NCI-H345 (cell line): ENCODE measurements around the gene LACTB.
"Not testable (repeated sequence)": the region's sequence is repeated elsewhere in the genome, so short reads cannot be mapped to it uniquely, and the experiment has no call there.

Experiments used
- DNase-seq: peaks from one replicate; lab custom pipeline; 2025; lab: John Stamatoyannopoulos, UW

The LACTB gene

DNA sequence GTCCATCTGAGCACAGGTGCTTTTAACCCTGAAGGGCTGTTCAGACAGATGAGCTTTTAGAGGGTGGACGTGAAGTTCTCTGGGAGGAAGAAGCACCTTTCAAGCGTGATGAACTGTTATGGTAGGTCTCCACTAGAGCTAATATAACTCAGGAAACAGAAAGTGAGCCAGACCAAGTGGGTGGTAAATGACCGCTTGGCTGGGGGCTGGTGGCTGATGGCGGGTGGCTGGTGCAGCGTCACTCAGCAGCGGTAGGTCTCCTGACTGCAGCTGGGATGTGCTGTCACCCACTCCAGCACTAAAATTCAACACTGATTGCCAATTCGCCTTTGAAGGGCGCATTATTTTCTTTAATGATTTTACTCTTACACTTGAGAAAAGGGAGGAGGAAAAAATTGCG, 31.2 kb upstream of the LACTB start:
- no peak for DNase-seq

DNA sequence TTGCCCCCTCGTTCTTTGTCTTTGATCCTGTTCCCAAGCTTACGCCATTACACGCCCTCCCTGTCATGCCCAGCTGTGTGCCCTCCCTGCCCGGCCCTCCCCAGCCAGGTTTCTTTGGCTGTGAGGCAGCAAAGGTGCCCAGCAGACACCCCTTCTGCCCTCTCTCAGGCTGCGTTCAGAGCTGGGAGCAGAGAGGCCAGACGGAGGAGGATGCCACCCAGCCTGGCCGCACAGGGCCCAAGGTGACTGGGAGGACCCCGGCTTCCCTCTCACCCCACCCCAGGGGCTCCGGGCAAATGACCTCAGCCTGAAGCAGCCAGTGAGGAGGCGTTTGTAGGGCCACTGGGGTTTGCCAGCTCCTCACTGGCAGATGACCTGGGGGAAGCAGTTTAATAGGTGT, 30.8 kb upstream of the LACTB start:
- no peak for DNase-seq

DNA sequence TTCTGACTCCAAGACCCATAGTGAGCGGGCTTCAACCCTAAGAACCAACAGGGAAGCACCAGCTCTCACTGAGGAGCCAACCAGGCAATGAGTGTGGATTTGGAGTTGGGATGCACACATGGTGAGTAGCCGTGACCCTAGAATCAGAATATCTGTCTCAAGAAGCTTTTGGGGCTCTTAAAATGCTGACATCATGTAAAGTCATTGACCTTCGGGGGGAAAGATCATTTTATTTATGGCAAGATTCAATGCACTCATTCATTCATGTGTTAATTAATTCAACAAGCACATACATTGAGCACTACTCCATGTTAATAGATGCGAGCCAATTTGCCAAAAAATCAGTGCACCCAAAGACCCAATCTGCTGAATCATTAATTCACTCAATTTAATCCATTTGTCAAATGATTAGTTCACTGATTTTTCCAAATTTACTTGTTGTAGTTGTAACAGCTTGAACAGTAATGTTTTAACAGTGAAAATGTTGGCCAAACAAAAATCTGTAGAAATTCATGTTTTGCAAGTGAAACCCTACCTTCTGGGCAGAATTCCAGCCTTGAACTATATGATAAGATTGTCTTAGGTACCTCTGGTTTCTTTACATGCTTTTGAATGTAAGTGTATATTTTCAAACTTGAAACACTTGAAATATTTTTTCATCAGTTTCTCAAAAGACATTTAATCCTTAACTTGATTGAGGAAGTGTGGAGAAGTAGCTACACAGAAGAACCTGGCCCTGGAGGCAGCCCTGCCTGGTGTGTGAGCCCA, 29.8 kb upstream of the LACTB start:
- no peak for DNase-seq

DNA sequence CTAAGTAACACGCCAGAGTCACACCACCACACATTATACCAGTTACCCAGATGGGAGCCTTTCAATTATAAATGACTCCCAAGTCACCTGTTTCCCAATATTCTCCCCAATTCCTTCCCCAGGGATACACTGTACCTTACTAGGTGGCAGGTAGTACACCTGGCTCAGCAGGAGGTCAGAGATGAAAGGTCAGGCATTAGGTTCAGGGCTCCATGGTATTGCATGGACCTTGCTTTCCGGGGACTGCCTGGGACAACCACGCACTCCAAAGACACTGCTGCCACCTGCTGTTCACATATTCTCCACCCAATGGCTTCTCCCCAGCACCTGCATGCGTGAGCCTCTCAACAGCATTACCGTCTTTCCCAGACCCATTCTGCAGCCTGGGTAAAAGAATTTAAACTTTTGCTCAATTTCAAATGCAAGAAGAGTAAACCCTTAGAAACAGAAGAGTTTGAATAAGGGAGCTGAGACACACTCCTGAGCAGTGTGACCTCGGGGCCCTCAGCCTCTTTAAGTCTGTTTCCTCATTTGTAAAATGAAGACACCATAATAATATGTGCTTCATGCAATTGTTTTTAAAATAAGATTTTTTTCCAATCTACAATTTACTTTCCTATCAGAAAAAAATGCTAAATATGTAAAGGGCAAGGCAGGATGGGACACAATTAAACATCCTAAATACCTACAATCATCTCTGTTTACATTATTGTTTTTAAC, 28.0 kb upstream of the LACTB start:
- peak; percentile 69 for DNase-seq

DNA sequence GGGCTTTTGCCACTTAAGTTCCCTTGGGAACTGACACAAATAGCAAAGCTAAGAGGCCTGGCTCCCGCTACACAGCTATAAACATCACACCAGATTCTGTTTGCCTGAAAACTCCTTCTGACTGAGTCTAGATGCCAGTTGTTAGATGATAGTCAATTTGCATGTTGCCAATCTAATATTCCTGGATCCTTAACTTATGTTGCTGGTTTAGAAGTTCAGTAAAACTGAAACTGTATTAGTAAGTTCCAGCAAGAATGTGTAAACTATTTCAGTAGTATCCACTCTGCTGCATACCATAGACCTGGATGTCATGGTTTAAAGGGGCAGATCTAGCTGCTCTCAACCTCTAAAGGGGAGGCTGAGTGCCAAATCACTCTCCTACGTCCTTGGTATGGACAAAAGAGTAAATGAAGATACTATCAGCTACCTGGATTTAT, 27.1 kb upstream of the LACTB start:
- DNase-seq, result no peak

DNA sequence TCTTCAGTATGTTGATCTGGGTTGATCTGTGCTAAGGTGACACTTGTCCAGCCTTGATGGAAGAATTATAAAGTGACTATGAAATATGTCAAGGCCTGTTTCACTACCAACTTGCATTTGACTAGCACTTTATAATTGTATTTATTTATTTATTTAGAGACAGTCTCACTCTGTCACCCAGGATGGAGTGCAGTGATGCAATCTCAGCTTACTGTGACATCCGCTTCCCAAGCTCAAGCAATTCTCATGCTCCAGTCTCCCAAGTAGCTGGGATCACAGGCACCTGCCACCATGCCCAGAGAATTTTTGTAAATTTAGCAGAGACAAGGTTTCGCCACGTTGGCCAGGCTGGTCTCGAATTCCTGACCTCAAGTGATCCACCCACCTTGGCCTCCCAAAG, 25.5 kb upstream of the LACTB start:
- DNase-seq, result no peak

DNA sequence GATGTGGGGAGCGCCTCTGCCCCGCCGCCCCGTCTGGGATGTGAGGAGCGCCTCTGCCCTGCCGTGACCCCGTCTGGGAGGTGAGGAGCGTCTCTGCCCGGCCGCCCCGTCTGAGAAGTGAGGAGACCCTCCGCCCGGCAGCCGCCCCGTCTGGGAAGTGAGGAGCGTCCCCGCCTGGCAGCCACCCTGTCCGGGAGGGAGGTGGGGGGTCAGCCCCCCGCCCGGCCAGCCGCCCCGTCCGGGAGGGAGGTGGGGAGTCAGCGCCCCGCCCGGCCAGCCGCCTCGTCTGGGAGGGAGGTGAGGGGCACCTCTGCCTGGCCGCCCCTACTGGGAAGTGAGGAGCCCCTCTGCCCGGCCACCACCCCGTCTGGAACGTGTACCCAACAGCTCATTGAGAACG, 22.8 kb upstream of the LACTB start:
- DNase-seq, result not testable (repeated sequence)

DNA sequence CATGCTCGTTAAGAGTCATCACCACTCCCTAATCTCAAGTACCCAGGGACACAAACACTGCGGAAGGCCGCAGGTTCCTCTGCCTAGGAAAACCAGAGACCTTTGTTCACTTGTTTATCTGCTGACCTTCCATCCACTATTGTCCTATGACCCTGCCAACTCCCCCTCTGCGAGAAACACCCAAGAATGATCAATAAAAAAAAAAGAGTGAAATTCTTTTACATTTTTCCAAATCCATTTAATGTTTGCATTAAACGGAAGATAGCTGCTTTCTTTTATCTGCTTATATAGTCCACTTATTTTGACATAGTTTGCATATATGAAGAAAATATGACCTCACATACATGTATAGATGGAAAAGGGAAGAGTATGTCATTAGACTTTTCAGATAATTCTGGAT, 22.1 kb upstream of the LACTB start:
- not testable (repeated sequence) for DNase-seq

DNA sequence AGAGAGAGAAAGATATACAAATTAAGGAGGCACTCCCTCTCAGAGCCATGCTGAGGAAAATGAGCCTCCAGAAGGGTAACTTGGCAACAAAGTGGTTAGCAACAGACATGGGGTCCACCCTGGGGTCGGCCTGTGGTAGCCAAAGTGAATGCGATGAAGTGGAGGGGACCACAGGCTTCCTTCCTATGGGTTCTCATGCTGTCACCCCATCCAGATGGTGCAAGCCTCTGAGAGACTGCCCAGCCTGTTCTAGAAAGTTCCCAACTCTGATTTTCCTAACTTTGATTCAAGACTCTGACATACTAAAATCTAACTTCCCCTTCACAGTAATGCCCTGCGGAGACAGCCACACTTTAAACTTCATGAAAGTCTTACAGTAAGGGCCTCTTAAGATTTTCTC, 18.2 kb upstream of the LACTB start:
- DNase-seq, result no peak

DNA sequence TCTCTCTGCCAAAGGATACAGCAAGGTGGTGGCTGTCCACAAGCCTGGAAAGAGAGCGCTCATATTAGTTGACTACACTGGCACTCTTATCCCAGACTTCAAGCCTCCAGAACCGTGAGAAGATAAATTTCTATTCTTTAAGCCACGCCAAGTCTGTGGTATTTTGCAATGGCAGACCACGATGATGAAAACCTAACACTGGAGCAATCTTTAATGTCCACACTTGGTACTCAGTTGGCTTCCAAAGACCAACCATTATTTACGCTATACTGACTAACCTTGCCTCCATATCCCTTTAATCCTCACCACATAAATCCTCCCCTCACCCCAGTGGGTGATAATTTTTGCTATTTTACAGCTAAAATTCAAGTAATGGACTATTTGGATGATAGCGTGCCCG, 16.9 kb upstream of the LACTB start:
- no peak for DNase-seq

DNA sequence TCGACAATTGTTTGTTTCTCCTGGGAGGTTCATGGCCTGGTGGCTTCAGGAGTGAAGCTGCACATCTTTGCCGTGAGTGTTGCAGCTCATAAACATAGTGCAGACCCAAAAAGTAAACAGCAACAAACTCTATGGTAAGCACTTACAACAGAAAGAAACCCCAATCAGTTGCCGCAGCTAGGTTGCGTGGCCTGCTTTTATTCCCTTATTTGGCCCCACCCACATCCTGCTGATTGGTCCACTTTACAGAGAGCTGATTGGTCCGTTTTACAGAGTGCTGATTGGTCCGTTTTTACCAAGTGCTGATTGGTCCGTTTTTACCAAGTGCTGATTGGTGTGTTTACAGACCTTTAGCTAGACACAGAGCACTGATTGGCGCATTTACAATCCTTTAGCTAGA, 16.3 kb upstream of the LACTB start:
- DNase-seq, result not testable (repeated sequence)

DNA sequence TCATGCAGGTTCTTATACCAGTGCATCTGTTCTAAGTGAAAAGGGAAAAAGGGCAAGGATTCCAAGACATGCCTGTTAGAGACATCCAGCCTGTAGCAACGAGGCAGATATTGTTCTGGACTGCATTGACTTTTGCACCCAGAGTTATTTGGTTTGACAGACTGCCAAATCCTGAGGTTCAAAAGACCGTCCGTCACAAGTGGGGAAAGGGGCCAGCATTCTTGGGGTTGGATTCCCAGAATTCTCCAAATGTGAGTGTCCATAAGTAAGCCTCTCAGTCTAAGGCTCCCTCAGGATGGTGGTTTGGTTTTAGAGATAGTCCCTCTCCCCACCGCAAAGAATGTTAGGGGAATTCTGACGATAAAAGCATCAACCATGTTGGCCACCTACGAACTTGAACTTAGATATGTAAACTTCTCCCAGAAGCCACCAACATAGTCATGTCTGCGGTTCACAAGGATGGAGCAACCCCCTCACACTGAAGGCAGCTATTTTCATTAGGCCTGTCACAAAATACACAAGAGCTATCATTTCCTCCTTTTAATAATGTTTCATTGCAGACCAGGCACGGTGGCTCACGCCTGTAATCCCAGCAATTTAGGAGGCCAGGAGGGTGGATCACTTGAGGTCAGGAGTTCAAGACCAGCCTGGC, 13.6 kb upstream of the LACTB start:
- no peak for DNase-seq

DNA sequence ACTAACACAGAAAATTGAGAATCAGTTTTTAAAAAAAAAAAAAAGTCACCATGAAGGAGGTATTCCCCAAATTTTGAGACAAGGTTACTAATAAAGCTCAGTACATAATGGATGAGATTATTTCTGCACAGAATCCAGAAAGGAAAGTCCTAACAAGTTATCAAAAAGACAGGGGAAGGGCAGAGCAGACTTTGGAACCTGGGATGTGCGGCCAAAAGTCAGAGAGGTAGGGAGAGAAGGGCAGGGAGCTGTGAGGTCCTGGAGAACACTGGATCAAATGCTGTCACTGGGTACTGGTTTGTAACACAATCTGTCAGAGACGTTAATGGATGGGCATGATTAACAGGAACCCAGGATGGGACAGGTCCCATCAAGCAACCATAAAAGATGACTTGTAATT, 12.2 kb upstream of the LACTB start:
- DNase-seq, result no peak

DNA sequence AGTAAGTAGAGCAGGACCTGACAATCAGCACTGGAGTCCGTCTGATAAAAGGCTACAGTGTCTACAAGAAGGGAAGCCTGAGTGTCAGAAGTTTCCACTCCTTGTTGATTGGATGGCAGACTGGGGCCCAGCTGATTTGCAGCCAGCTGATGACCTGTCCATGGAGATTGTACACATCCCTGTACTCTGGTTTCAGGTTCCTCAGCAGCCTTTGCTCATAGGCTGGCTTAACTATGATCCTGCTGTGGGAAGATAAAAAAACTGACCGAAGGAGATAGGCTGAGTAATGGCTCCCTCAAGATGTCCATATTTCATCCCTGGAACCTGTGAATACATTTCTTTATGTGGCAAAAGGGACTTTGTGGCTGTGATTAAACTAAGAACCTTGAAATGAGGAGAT, 11.7 kb upstream of the LACTB start:
- no peak for DNase-seq

DNA sequence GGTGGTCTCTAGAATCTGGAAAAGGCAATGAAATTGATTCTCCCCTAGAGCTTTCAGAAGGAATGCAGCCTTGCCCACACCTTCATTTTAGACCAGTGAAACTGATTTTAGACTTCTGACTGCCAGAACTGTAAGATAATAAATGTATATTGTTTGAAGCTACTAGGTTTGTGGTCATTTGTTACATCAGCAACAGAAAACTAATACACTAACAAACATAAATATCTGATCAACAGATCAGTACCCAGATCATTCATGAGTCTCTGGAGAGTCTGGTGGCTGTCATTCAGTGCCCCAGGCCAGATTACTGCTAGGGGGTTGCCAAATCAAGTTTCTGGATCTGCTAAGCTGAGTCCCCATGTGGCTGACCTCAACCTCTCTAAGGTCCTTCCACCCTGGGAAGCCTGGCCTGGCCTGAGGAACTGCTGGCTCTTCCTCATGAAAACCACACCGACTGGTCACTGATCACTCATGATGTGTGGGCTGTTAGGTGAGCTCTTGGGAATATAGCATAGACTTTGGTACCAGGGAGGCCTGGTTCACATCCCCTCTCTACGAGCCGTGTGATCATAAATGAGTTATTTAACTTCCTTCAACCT, 11.1 kb upstream of the LACTB start:
- DNase-seq, result no peak

DNA sequence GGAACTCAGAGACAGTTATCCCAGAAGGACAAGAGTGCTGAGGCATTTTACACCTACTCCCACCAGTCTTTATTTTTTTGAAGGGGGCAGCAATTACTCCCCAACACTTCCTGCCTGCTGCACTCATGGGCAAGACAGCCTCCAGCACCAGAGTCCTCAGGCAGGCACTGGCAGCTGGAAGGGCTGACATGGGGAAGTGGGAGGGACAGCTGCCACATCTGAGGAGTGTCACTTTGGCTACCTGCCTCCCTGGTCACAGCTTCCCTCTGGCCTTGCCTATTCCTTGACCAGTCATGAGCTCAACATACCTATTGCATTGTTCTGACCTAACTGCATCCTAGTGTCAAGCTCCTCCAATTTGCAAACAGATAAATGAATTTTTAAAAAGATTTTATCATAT, 10.2 kb upstream of the LACTB start:
- no peak for DNase-seq

DNA sequence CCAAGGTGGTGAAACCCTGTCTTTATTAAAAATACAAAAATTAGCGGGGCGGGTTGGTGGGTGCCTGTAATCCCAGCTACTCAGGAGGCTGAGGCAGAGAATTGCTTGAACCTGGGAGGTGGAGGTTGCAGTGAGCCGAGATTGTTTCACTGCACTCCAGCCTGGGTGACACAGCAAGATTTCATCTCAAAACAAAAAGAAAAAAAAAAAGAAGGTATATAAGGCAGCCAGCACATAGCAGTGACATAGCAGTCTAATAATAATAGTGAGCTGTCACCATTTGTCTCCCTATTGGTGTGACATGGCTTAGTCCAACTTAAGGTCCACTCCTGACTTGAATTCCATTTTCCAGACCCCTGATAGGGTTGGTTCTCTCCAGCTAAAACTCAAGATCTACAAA, 8.8 kb upstream of the LACTB start:
- DNase-seq, result no peak

DNA sequence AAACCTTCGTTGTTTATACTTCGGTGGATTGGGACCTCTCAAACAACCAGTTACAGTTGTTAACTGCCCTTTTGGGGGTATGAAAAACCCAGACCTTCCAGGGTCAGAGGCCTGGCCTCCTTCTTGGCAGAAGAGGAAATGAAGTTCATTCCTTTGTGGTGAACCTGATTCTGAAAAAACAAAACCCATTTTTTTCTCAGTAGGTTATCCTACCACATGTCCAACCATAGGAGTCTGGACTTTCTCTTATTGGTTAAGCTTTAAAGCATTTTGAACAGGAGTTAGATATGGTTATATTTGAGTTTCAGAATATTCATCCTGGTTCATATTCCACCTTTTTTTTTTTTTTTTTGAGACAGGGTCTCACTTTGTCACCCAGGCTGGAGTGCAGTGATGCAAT, 7.2 kb upstream of the LACTB start:
- DNase-seq, result no peak

DNA sequence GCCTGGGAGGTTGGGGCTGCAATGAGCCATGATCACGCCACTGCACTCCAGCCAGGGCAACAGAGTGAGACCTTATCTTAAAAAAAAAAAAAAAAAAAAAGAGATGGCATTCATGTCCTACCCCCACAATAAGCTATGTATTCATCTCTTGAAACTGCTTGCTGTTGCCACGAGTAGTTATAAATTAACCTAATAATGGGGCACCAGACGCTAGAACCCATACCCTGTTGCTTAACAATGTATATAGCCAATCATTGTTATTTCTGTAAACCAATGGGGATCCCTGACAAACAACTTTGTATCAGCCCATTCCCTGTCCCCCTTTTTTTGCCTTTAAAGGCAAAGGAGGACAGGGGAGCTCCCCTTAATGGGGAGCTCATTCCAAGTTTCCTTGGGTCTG, 2.8 kb upstream of the LACTB start:
- no peak for DNase-seq

DNA sequence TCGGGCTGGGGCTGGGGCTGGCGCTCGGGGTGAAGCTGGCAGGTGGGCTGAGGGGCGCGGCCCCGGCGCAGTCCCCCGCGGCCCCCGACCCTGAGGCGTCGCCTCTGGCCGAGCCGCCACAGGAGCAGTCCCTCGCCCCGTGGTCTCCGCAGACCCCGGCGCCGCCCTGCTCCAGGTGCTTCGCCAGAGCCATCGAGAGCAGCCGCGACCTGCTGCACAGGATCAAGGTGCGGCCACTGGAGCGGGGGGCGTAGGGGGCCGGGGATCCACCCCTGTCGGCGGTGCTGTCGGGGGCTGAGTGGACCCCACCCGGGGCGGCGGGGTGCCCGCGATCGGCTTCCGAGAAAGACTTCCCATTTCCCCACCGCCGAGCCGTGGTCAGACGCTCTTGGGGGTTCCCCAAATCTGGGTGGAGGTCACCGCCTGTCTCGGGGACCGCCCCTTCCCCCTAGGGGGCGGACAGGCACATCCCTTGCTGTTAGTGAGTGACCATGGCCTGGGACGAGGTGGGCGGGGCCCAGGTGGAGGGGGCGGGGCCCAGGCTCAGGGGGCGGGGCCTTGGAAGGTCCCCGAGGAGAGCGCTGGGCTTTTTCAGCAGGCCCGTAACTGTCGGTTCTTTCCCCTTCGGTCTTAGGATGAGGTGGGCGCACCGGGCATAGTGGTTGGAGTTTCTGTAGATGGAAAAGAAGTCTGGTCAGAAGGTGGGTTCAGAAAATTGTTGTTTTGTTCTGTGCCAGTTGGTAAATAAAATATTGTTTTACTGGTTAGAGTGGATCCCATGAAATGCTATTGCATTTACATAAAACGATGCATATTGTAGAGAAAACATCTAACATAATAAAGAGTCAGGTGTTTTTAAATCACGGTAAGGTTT, 578 bp downstream of the LACTB start:
- DNase-seq, result peak; percentile 63

DNA sequence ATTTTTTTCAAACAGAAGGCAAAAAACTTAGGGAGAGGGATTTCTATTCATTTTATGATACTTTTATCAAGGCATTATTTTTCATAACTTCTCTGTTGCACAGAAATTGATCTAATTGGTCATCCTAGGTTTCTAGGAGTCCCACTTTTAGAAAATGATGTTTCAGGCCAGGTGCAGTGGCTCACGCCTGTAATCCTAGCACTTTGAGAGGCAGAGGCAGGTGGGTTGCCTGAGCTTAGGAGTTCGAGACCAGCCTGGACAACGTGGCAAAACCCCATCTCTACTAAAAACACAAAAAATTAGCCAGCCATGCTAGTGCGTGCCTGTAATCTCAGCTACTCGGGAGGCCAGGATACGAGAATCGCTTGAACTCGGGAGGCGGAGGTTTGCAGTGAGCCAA, 2.8 kb downstream of the LACTB start:
- no peak for DNase-seq

DNA sequence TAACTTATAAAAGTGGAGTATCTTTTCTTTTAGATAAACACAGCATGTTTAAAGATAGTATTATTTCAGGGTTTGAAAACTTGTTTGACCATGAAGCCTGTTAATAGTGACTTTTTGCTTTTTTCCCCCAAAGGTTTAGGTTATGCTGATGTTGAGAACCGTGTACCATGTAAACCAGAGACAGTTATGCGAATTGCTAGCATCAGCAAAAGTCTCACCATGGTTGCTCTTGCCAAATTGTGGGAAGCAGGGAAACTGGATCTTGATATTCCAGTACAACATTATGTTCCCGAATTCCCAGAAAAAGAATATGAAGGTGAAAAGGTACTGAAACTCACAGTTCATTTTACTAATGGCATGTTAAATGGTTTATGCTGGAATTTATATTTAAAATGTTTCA, 5.1 kb downstream of the LACTB start:
- DNase-seq, result no peak
